Astrocyte of the cerebellum (primary cell): ENCODE data around the gene PSMB10.
A peak's percentile ranks its signal among the peaks of the same experiment; 100 is the strongest.
"Not testable (repeated sequence)": the region's sequence is repeated elsewhere in the genome, so short reads cannot be mapped to it uniquely, and the experiment has no call there.

Experiments
- DNase-seq: peaks from one replicate; pipeline ENCODE4 v3.0.0-alpha.2; 2011; ENCODE audit warnings: low read depth
- H3K4me3 ChIP-seq: 2 replicates; pipeline ENCODE4 v1.5.1; 2011; ENCODE audit warnings: mild to moderate bottlenecking, low read depth, low read length, moderate library complexity
- CTCF ChIP-seq: IDR thresholded peaks from 2 replicates; pipeline ENCODE4 v1.5.1; 2012; ENCODE audit warnings: low read length, low read depth, moderate library complexity, mild to moderate bottlenecking; ENCODE audit errors: missing control alignments
- in situ Hi-C: cut with HindIII; loops from 2 replicates; pipeline ENCODE4 v1.10.0; 2017; ENCODE audit warnings: low sequenced_read_pairs

The PSMB10 gene

DNA sequence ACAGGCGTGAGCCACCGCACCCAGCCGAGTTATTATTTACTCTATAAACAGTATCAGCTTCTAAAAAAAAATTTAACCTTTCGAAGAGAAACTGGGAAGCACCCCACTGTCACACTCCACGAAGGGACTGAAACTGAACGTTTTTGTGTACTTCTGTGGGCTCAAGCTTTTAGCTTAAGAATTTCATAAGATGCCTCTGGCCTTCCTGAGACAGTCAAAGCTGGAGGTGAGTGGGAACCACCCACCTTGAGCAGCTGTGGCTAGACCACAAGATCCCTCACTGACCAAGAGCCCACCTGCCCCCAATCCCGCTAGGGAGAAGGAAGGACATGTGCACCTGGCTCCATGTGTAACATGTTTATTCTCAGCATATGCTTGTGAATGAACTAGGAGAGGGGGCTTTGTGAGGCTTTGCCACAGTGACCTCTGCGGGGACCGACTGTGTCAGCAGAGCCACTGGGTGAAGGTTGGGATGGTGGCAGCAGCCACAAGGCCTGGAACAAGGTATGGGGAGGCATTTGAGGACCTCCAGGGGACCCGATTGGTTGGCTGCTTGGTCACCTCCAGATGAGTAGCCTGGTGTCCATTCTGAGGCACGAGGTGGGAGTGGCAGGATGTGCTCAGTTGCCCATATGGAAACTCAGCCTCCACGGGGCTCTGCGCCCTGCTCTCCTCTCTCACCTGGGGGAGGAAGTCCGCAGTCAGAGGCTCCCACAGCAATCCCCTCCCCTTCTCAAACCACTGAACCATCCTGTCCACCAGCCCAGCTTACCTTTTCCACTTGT lies 38.9 kb upstream of the PSMB10 start:
- H3K4me3 ChIP-seq: no peak overlapping the region
- in situ Hi-C loops: no loop called here
- no peak for TF ChIP-seq CTCF
- no peak for DNase-seq

GRCh38 chr16:67972285-67972684 lies 35.6 kb upstream of the PSMB10 start:
- H3K4me3 ChIP-seq, DNase-seq, in situ Hi-C loops: not testable (repeated sequence)

DNA sequence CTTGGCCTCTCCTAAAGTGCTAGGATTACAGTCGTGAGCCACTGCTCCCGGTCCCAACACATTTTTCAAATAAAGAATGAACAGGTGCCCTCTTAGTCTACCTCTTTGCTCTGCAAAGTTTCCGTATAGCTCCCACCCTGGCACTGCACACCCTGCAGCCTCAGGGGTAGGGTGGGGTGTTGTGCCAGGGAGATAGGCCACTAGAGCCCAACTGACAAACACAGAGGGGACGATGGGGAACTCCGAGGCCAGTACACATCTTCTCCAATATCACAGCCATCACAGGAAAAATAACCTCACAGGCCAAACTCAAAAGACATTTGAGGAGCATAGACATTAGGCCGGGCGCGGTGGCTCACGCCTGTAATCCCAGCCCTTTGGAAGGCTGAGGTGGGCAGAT lies 34.5 kb upstream of the PSMB10 start:
- H3K4me3 ChIP-seq: no peak overlapping the region
- in situ Hi-C loops: no loop called here
- DNase-seq: no peak
- TF ChIP-seq CTCF: no peak

GRCh38 chr16:67969254-67970039 lies 32.8 kb upstream of the PSMB10 start:
- in situ Hi-C loops: no loop called here
- peak overlapping the region; percentile 84 for H3K4me3 ChIP-seq
- no peak for DNase-seq
- no peak for TF ChIP-seq CTCF

DNA sequence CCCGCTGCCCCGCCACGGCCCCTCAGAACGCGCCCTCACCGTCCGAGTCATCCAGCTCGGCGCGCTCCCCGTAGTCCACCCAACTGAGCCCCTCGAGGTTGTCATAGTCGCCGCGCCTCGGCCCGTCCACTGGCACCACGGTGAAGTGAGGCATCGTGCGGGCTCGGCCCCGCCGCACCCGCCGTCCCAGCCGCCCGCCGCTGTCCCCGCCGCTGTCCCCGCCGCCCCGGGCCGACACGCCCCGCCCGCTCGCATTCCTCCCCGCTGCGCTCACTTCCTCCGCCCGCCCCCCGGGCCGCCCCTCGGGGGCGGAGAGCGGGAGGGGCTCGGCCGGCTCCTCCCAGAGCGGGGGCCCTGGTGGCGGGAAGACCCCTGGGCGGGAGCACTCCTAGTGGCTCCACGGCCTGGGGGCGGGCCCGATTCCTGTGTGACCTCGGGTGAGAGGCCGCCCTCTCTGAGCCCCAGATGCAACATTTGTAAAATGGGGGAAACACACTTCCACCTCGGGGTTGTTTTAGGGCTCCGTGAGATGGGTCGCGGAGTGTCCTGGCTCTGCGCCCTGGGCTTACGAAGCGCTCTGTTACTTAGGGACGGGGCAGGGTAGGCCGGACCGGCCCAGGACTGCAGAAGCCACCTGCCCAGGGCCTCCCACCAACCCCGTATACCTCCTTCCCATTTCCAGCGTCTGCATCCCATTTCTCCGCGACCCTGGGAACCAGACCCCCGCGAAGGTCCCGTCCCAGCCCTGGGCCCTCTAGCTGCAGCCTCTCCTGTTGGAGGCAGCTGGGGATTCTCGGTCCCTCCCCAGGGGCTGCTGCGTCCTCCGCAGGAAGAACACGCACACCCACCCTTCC lies 32.0 kb upstream of the PSMB10 start, which contains the start of gene SLC12A4:
Gene SLC12A4 (minus strand): TSS at position 238 of the 854 bp plus-strand sequence. CDS start 84 bp downstream, at position 154.
- no peak for TF ChIP-seq CTCF
- H3K4me3 ChIP-seq: peak within 1 kb of the TSS; percentile 84
- no peak for DNase-seq
- in situ Hi-C loops: no loop called here

- peak overlapping the region; percentile 84 for H3K4me3 ChIP-seq
- no peak for DNase-seq
- in situ Hi-C loops: no loop called here
- no peak for TF ChIP-seq CTCF
These were observed 31.3 kb upstream of the PSMB10 start for GRCh38 chr16:67967958-67968399.
